Liver (tissue), 9 donors: ENCODE data around the gene HIRIP3. TPM values are rescaled to one million over a fixed set of nuclear protein-coding genes. Genes with fewer than 3 reads are reported as not detected.

ENCODE experiments used
- DNase-seq: peaks from one replicate; pipeline ENCODE4 v3.0.0-alpha.2; 2017; ENCODE audit warnings: low spot score
- H3K27ac ChIP-seq, 2 donors: one replicate each; pipeline ENCODE4 v1.7.0; 2013; ENCODE audit warnings: inconsistent platforms in 2 of 2, low read length in 2 of 2, control low read depth in 1 of 2, low read depth in 1 of 2, mild to moderate bottlenecking in 1 of 2
- H3K27me3 ChIP-seq, 4 donors: one replicate each; pipeline versions ENCODE4 v1.6.1 to v1.7.0; 2013; ENCODE audit warnings: low read length in 3 of 4, inconsistent platforms in 1 of 4, mild to moderate bottlenecking in 1 of 4, moderate library complexity in 1 of 4; ENCODE audit not compliant: control insufficient read depth in 4 of 4, insufficient read depth in 4 of 4
- H3K36me3 ChIP-seq, 4 donors: one replicate each; pipeline versions ENCODE4 v1.6.1 to v1.7.0; 2013; ENCODE audit warnings: low read length in 3 of 4, mild to moderate bottlenecking in 3 of 4, low read depth in 1 of 4, moderate library complexity in 1 of 4; ENCODE audit not compliant: control insufficient read depth in 4 of 4, insufficient read depth in 3 of 4
- H3K4me1 ChIP-seq, 4 donors: one replicate each; pipeline versions ENCODE4 v1.6.1 to v1.7.0; 2013; ENCODE audit warnings: low read length in 3 of 4, mild to moderate bottlenecking in 3 of 4, moderate library complexity in 1 of 4; ENCODE audit not compliant: control insufficient read depth in 4 of 4, insufficient read depth in 4 of 4
- H3K4me3 ChIP-seq, 3 donors: one replicate each; pipeline versions ENCODE4 v1.6.1 to v1.7.0; 2013; ENCODE audit warnings: low read length in 3 of 3, control low read depth in 1 of 3, low read depth in 1 of 3, mild to moderate bottlenecking in 1 of 3
- H3K9ac ChIP-seq, 2 donors: one replicate each; pipeline ENCODE4 v1.7.0; 2013; ENCODE audit warnings: low read length in 2 of 2, mild to moderate bottlenecking in 2 of 2, moderate library complexity in 2 of 2, control low read depth in 1 of 2, low read depth in 1 of 2
- H3K9me3 ChIP-seq, 4 donors: one replicate each; pipeline versions ENCODE4 v1.6.1 to v1.7.0; 2013; ENCODE audit warnings: low read length in 3 of 4; ENCODE audit not compliant: control insufficient read depth in 4 of 4
- ATF3 ChIP-seq: IDR thresholded peaks from 2 replicates; pipeline ENCODE4 v1.6.1; 2016; ENCODE audit warnings: antibody characterized with exemption
- CTCF ChIP-seq: fragments of 150-350 bp; IDR thresholded peaks from 2 replicates; pipeline ENCODE4 v1.5.1; 2017; ENCODE audit warnings: improper control_type of control experiment, low read depth, low read length; ENCODE audit not compliant: missing input control
- EGR1 ChIP-seq, 2 donors: IDR thresholded peaks; 2 replicates each; pipeline ENCODE4 v1.6.1; 2016 to 2018; ENCODE audit warnings: antibody characterized with exemption in 2 of 2, low read depth in 2 of 2
- FOXA1 ChIP-seq: IDR thresholded peaks from 2 replicates; pipeline ENCODE4 v1.6.1; 2016; ENCODE audit warnings: antibody characterized with exemption
- FOXA2 ChIP-seq: IDR thresholded peaks from 2 replicates; pipeline ENCODE4 v1.6.1; 2016; ENCODE audit warnings: antibody characterized with exemption
- GABPA ChIP-seq, 2 donors: IDR thresholded peaks in 1 of 2; conservative IDR thresholded peaks in 1 of 2; 2 replicates each; pipeline ENCODE4 v1.6.1; 2016; ENCODE audit warnings: antibody characterized with exemption in 2 of 2, mild to moderate bottlenecking in 1 of 2, moderate library complexity in 1 of 2
- HNF4A ChIP-seq, 2 donors: conservative IDR thresholded peaks; 2 replicates each; pipeline ENCODE4 v1.6.1; 2016; ENCODE audit warnings: antibody characterized with exemption in 2 of 2, mild to moderate bottlenecking in 2 of 2
- JUND ChIP-seq, 2 donors: IDR thresholded peaks; 2 replicates each; pipeline ENCODE4 v1.6.1; 2016; ENCODE audit warnings: antibody characterized with exemption in 2 of 2
- MAX ChIP-seq: IDR thresholded peaks from 2 replicates; pipeline ENCODE4 v1.6.1; 2016; ENCODE audit warnings: antibody characterized with exemption
- NR2F2 ChIP-seq: IDR thresholded peaks from 2 replicates; pipeline ENCODE4 v1.6.1; 2016; ENCODE audit warnings: antibody characterized with exemption
- RAD21 ChIP-seq, 2 donors: IDR thresholded peaks; 2 replicates each; pipeline ENCODE4 v1.6.1; 2016; ENCODE audit warnings: antibody characterized with exemption in 2 of 2, mild to moderate bottlenecking in 2 of 2
- REST ChIP-seq: IDR thresholded peaks from 2 replicates; pipeline ENCODE4 v1.6.1; 2016; ENCODE audit warnings: antibody characterized with exemption, mild to moderate bottlenecking
- RXRA ChIP-seq, 2 donors: IDR thresholded peaks; 2 replicates each; pipeline ENCODE4 v1.6.1; 2017 to 2018; ENCODE audit warnings: antibody characterized with exemption in 2 of 2, mild to moderate bottlenecking in 1 of 2
- SP1 ChIP-seq: IDR thresholded peaks from 2 replicates; pipeline ENCODE4 v1.6.1; 2018; ENCODE audit warnings: antibody characterized with exemption, mild to moderate bottlenecking
- TAF1 ChIP-seq: conservative IDR thresholded peaks from 2 replicates; pipeline ENCODE4 v1.6.1; 2016; ENCODE audit warnings: antibody characterized with exemption, mild to moderate bottlenecking
- YY1 ChIP-seq: IDR thresholded peaks from 2 replicates; pipeline ENCODE4 v1.6.1; 2016; ENCODE audit warnings: antibody characterized with exemption, mild to moderate bottlenecking
- ZBTB33 ChIP-seq: IDR thresholded peaks from 2 replicates; pipeline ENCODE4 v1.6.1; 2016; ENCODE audit warnings: antibody characterized with exemption
- WGBS: extraction: QIAGEN DNeasy Blood & Tissue Kit; methylation state at CpG from one replicate; pipeline ENCODE4 v1.1.7; 2013; 5-methylcytosine and 5-hydroxymethylcytosine counted together
- polyA plus RNA-seq, 2 donors: library from polyadenylated mRNA; stranded (reverse) in 1 of 2; unstranded in 1 of 2; fragments of 200-250 nt in 1 of 2; fragments of >200 nt in 1 of 2; fragmentation: Nextera tagmentation in 1 of 2; extraction: Ambion mirVana in 1 of 2; gene quantifications; one replicate each; pipeline versions ENCODE4 v1.2.1 to v1.2.3, GENCODE V29; 2013 to 2015
- total RNA-seq, 2 donors: library from RNA; depleted of rRNA; stranded (reverse); fragments of >200 nt; gene quantifications; one replicate each; pipeline ENCODE4 v1.2.3, GENCODE V29; 2014
- donor health status: healthy.
- donor health status: healthy.
- donor health status: healthy.
- donor health status: healthy.
- donor health status: healthy.

HIRIP3 gene
- total and polyA plus RNA-seq, 4 donors = 5.7 to 10.5 (median 9.1) TPM

GRCh38 chr16:30031477-30031918 lies 36.1 kb upstream of the HIRIP3 start:
- Histone ChIP-seq H3K4me3 (no peak overlapping the region), H3K27me3 (peaks cover 0 to 3% (median under 1%) of the 10 kb centered on the region in 4 donors), H3K36me3 (no peaks in the 10 kb centered on the region), H3K4me1 (no peaks in the 10 kb centered on the region), H3K27ac (no peak overlapping the region), H3K9ac (no peak overlapping the region), H3K9me3 (no peaks in the 10 kb centered on the region)
- 26% methylated on average over 11 of the region's 11 CpGs for WGBS
- no peak for DNase-seq
- no peak for TF ChIP-seq GABPA (IDR thresholded peaks at IDR 0.05 in 1 of 2, conservative IDR thresholded peaks at IDR 0.05 in 1 of 2)
- no peak for TF ChIP-seq TAF1
- TF ChIP-seq EGR1 (IDR thresholded peaks at IDR 0.05; ENCODE audit: low read depth in 2 of 2) = no peak
- TF ChIP-seq REST = no peak

GRCh38 chr16:30030841-30031413 lies 35.5 kb upstream of the HIRIP3 start, which contains the start of gene TLCD3B:
TSS of gene TLCD3B (minus strand) at chr16:30031271. CDS start at chr16:30030527, 744 bp downstream.
- Histone ChIP-seq H3K27me3 (peaks cover 0 to 3% (median under 1%) of the 10 kb centered on the region in 4 donors), H3K27ac (no peak within 1 kb of the TSS), H3K36me3 (no peaks in the 10 kb centered on the region), H3K9ac (no peak within 1 kb of the TSS), H3K4me1 (no peaks in the 10 kb centered on the region), H3K4me3 (no peak within 1 kb of the TSS), H3K9me3 (no peaks in the 10 kb centered on the region)
- no peak for DNase-seq
- 4% methylated on average over 27 of the region's 27 CpGs for WGBS
- TF ChIP-seq MAX (no peak), NR2F2 (no peak), SP1 (no peak), FOXA2 (no peak), RXRA (IDR thresholded peaks at IDR 0.05) (no peak), GABPA (IDR thresholded peaks at IDR 0.05 in 1 of 2, conservative IDR thresholded peaks at IDR 0.05 in 1 of 2) (no peak), EGR1 (IDR thresholded peaks at IDR 0.05; ENCODE audit: low read depth in 2 of 2) (no peak), TAF1 (no peak), ATF3 (no peak), YY1 (no peak), HNF4A (conservative IDR thresholded peaks at IDR 0.05) (no peak), RAD21 (IDR thresholded peaks at IDR 0.05) (no peak), FOXA1 (no peak), ZBTB33 (no peak), JUND (IDR thresholded peaks at IDR 0.05) (no peak), CTCF (no peak)
